Osteoblast (primary cell): ENCODE data around the gene CALM3. TPM values are rescaled to one million over a fixed set of nuclear protein-coding genes. Genes with fewer than 3 reads are reported as not detected.

ENCODE experiments used
- total RNA-seq: library from RNA; depleted of rRNA; stranded (reverse); fragments of >200 nt; gene quantifications from 2 replicates; pipeline ENCODE4 v1.2.3, GENCODE V29; 2012

The CALM3 gene
- total RNA-seq, 1 donor = 124 TPM

Other genes starting within 250 kb of the CALM3 start
- 17.4 and 22.1 TPM in 2 replicates for gene CCDC8, start 187.8 kb upstream of the CALM3 start, total RNA-seq
- gene PNMA8C, start 172.4 kb upstream of the CALM3 start, total RNA-seq = under 0.01 and 0.36 TPM in 2 replicates
- gene PNMA8A, start 129.8 kb upstream of the CALM3 start, total RNA-seq = 2.1 and 2.2 TPM in 2 replicates
- 0.72 and 1.2 TPM in 2 replicates for gene PNMA8B, start 105.5 kb upstream of the CALM3 start, total RNA-seq
- 2.5 and 2.9 TPM in 2 replicates for gene PTGIR, start 23.8 kb downstream of the CALM3 start, total RNA-seq
- not detected in 2 replicates for gene GNG8, start 34.9 kb downstream of the CALM3 start, total RNA-seq
- gene DACT3, start 59.9 kb downstream of the CALM3 start, total RNA-seq = 1.8 and 3.5 TPM in 2 replicates
- gene PRKD2, start 115.8 kb downstream of the CALM3 start, total RNA-seq = 9.0 and 9.4 TPM in 2 replicates
- gene FKRP, start 144.7 kb downstream of the CALM3 start, total RNA-seq = 18.0 and 18.5 TPM in 2 replicates
- gene STRN4, start 145.1 kb downstream of the CALM3 start, total RNA-seq = 56.3 and 56.5 TPM in 2 replicates
- gene SLC1A5, start 187.3 kb downstream of the CALM3 start, total RNA-seq = 274 and 354 TPM in 2 replicates
- gene AP2S1, start 249.5 kb downstream of the CALM3 start, total RNA-seq = 117 and 136 TPM in 2 replicates